HepG2 (cell line): ENCODE measurements around the gene C12orf43. TPM values are rescaled to one million over a fixed set of nuclear protein-coding genes. Genes with fewer than 3 reads are reported as not detected.

Experiments
- E2F5 ChIP-seq: sonication (generic); formaldehyde crosslinking; conservative IDR thresholded peaks from 2 replicates; pipeline ENCODE4 v1.4.0; 2020; ENCODE audit warnings: missing genetic modification reagents
- HNF4A ChIP-seq: sonication (generic); formaldehyde crosslinking; IDR thresholded peaks from 2 replicates; pipeline ENCODE4 v1.4.0; 2020; ENCODE audit warnings: missing genetic modification reagents
- HNF4G ChIP-seq, 2 experiments: sonication (generic) in 1 of 2; formaldehyde crosslinking in 1 of 2; IDR thresholded peaks; 2 replicates each; pipeline versions ENCODE4 v1.4.0 to v1.6.1; 2011 to 2020; ENCODE audit warnings: borderline replicate concordance in 2 of 2, low read depth in 2 of 2, mild to moderate bottlenecking in 2 of 2, low read length in 1 of 2, missing genetic modification reagents in 1 of 2, moderate library complexity in 1 of 2
- HOXA3 ChIP-seq: sonication (generic); formaldehyde crosslinking; IDR thresholded peaks from 2 replicates; pipeline ENCODE4 v1.5.0; 2020; ENCODE audit warnings: missing genetic modification reagents
- JARID2 ChIP-seq: sonication (generic); formaldehyde crosslinking; IDR thresholded peaks from 2 replicates; pipeline ENCODE4 v1.8.1; 2023; ENCODE audit warnings: missing genetic modification reagents, inconsistent platforms; ENCODE audit not compliant: insufficient replicate concordance
- NCOR1 ChIP-seq: fragments of 200-600 bp; sonication (generic); IDR thresholded peaks from 2 replicates; pipeline ENCODE4 v1.7.0; 2017; ENCODE audit warnings: antibody characterized with exemption, low read length, borderline replicate concordance
- NR2F6 ChIP-seq, 2 experiments: IDR thresholded peaks; 2 replicates each; pipeline ENCODE4 v1.6.1; 2016; ENCODE audit warnings: antibody characterized with exemption in 1 of 2, mild to moderate bottlenecking in 1 of 2
- PBX3 ChIP-seq: sonication (generic); formaldehyde crosslinking; IDR thresholded peaks from 2 replicates; pipeline ENCODE4 v1.8.1; 2023; ENCODE audit warnings: missing genetic modification reagents, inconsistent platforms, borderline replicate concordance
- PHF5A ChIP-seq: IDR thresholded peaks from one replicate; pipeline ENCODE4 v1.6.1; 2018; ENCODE audit warnings: low read depth, missing genetic modification reagents; ENCODE audit not compliant: unreplicated experiment
- REXO4 ChIP-seq: sonication (generic); formaldehyde crosslinking; IDR thresholded peaks from 2 replicates; pipeline ENCODE4 v1.8.0; 2022; ENCODE audit warnings: missing genetic modification reagents, mild to moderate bottlenecking, borderline replicate concordance
- SMARCC2 ChIP-seq: fragments of 450-650 bp; IDR thresholded peaks from 2 replicates; pipeline ENCODE4 v1.6.1; 2017; ENCODE audit warnings: antibody characterized with exemption, mild to moderate bottlenecking
- THAP11 ChIP-seq: IDR thresholded peaks from 2 replicates; pipeline ENCODE4 v1.6.1; 2016; ENCODE audit warnings: missing biosample characterization, missing genetic modification reagents
- ZKSCAN8 ChIP-seq: IDR thresholded peaks from 2 replicates; pipeline ENCODE4 v1.6.1; 2016; ENCODE audit warnings: borderline replicate concordance, missing genetic modification reagents, missing compliant biosample characterization
- ZNF24 ChIP-seq: fragments of 450-650 bp; IDR thresholded peaks from 2 replicates; pipeline ENCODE4 v1.6.1; 2017; ENCODE audit warnings: antibody characterized with exemption, mild to moderate bottlenecking
- ZNF264 ChIP-seq: sonication (generic); formaldehyde crosslinking; IDR thresholded peaks from 2 replicates; pipeline ENCODE4 v1.4.0; 2020; ENCODE audit warnings: missing genetic modification reagents
- ZNF317 ChIP-seq: sonication (generic); formaldehyde crosslinking; IDR thresholded peaks from 2 replicates; pipeline ENCODE4 v1.5.0; 2020; ENCODE audit warnings: mild to moderate bottlenecking, missing genetic modification reagents
- ZNF557 ChIP-seq: sonication (generic); formaldehyde crosslinking; IDR thresholded peaks from 2 replicates; pipeline ENCODE4 v1.4.0; 2020; ENCODE audit warnings: missing genetic modification reagents
- ZNF790 ChIP-seq: sonication (generic); formaldehyde crosslinking; IDR thresholded peaks from 2 replicates; pipeline ENCODE4 v1.8.0; 2022; ENCODE audit warnings: missing genetic modification reagents, mild to moderate bottlenecking, borderline replicate concordance
- ZNF839 ChIP-seq: sonication (generic); formaldehyde crosslinking; IDR thresholded peaks from 2 replicates; pipeline ENCODE4 v1.4.0; 2020; ENCODE audit warnings: missing genetic modification reagents, mild to moderate bottlenecking, borderline replicate concordance
- polyA plus RNA-seq, 8 experiments: library from polyadenylated mRNA; depleted of rRNA in 3 of 8; stranded (reverse) in 7 of 8; unstranded in 1 of 8; fragments of >200 nt; fragmentation: Illumina TruSeq in 4 of 8; extraction: Trizol in 4 of 8; gene quantifications; 2 replicates each; pipeline versions ENCODE4 v1.2.1 to v1.2.3, GENCODE V29; 2011 to 2016; ENCODE audit warnings: low read depth in 4 of 8, missing spikeins in 1 of 8, mixed read lengths in 1 of 8; ENCODE audit not compliant: insufficient read depth in 1 of 8
- total RNA-seq, 5 experiments: library from RNA; depleted of rRNA; stranded (reverse); fragments of >200 nt; fragmentation: Illumina TruSeq; extraction: Trizol; gene quantifications; 2 replicates each; pipeline ENCODE4 v1.2.3, GENCODE V29; 2016; ENCODE audit warnings: low read depth in 1 of 5
- TF ChIP-seq, protein P1 (sequence below): sonication (generic); formaldehyde crosslinking; IDR thresholded peaks from 2 replicates; pipeline ENCODE4 v1.4.0; 2020; ENCODE audit warnings: mild to moderate bottlenecking, missing genetic modification reagents
- TF ChIP-seq, protein P2 (sequence below): sonication (generic); formaldehyde crosslinking; IDR thresholded peaks from 2 replicates; pipeline ENCODE4 v1.5.0; 2020; ENCODE audit warnings: mild to moderate bottlenecking, missing genetic modification reagents
- TF ChIP-seq, protein P3 (sequence below): sonication (generic); formaldehyde crosslinking; conservative IDR thresholded peaks from 2 replicates; pipeline ENCODE4 v1.4.0; 2020; ENCODE audit warnings: missing genetic modification reagents

The C12orf43 gene
- total and polyA plus RNA-seq, 2 of the 13 experiments (the other 11 are each of a cell fraction or from before 2014, with no cell fraction given), result 7.9 to 11.1 TPM

- no peak for TF ChIP-seq JARID2 (CRISPR knock-in tag)
- TF ChIP-seq PBX3 (CRISPR knock-in tag), result no peak
- TF ChIP-seq ZNF317 (CRISPR knock-in tag), result no peak
- no peak for TF ChIP-seq ZNF839 (CRISPR knock-in tag)
- TF ChIP-seq REXO4 (CRISPR knock-in tag), result no peak
- no peak for TF ChIP-seq E2F5
- peak; percentile 51 for TF ChIP-seq NR2F6 (IDR thresholded peaks at IDR 0.05)
- no peak for TF ChIP-seq NR2F6 (CRISPR knock-in tag; IDR thresholded peaks at IDR 0.05)
- peak; percentile 89 for TF ChIP-seq HNF4A (CRISPR knock-in tag)
- peak; percentile 69 for TF ChIP-seq HOXA3
- TF ChIP-seq ZKSCAN8 (CRISPR knock-in tag), result no peak
- no peak for TF ChIP-seq ZNF264 (CRISPR knock-in tag)
- peak; percentile 65; the same call in 1 of the 2 replicates for TF ChIP-seq THAP11 (CRISPR knock-in tag)
- TF ChIP-seq SMARCC2, result no peak
- peak; percentile 86 for TF ChIP-seq HNF4G (IDR thresholded peaks at IDR 0.05; ENCODE audit: borderline replicate concordance, low read depth, low read length)
- peak; percentile 45 for TF ChIP-seq HNF4G (CRISPR knock-in tag; IDR thresholded peaks at IDR 0.05; ENCODE audit: borderline replicate concordance, low read depth)
- no peak for TF ChIP-seq ZNF24
- TF ChIP-seq, protein P1, sequence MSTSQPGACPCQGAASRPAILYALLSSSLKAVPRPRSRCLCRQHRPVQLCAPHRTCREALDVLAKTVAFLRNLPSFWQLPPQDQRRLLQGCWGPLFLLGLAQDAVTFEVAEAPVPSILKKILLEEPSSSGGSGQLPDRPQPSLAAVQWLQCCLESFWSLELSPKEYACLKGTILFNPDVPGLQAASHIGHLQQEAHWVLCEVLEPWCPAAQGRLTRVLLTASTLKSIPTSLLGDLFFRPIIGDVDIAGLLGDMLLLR (CRISPR knock-in tag), result no peak
- peak; percentile 77 for TF ChIP-seq NCOR1
- TF ChIP-seq ZNF790, result no peak
- TF ChIP-seq ZNF557 (CRISPR knock-in tag), result 0 out of 2 replicates have a peak, but pooled peaks have one; percentile 5
- no peak for TF ChIP-seq PHF5A
- TF ChIP-seq, protein P2, sequence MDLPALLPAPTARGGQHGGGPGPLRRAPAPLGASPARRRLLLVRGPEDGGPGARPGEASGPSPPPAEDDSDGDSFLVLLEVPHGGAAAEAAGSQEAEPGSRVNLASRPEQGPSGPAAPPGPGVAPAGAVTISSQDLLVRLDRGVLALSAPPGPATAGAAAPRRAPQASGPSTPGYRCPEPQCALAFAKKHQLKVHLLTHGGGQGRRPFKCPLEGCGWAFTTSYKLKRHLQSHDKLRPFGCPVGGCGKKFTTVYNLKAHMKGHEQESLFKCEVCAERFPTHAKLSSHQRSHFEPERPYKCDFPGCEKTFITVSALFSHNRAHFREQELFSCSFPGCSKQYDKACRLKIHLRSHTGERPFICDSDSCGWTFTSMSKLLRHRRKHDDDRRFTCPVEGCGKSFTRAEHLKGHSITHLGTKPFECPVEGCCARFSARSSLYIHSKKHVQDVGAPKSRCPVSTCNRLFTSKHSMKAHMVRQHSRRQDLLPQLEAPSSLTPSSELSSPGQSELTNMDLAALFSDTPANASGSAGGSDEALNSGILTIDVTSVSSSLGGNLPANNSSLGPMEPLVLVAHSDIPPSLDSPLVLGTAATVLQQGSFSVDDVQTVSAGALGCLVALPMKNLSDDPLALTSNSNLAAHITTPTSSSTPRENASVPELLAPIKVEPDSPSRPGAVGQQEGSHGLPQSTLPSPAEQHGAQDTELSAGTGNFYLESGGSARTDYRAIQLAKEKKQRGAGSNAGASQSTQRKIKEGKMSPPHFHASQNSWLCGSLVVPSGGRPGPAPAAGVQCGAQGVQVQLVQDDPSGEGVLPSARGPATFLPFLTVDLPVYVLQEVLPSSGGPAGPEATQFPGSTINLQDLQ (CRISPR knock-in tag), result no peak
- TF ChIP-seq, protein P3, sequence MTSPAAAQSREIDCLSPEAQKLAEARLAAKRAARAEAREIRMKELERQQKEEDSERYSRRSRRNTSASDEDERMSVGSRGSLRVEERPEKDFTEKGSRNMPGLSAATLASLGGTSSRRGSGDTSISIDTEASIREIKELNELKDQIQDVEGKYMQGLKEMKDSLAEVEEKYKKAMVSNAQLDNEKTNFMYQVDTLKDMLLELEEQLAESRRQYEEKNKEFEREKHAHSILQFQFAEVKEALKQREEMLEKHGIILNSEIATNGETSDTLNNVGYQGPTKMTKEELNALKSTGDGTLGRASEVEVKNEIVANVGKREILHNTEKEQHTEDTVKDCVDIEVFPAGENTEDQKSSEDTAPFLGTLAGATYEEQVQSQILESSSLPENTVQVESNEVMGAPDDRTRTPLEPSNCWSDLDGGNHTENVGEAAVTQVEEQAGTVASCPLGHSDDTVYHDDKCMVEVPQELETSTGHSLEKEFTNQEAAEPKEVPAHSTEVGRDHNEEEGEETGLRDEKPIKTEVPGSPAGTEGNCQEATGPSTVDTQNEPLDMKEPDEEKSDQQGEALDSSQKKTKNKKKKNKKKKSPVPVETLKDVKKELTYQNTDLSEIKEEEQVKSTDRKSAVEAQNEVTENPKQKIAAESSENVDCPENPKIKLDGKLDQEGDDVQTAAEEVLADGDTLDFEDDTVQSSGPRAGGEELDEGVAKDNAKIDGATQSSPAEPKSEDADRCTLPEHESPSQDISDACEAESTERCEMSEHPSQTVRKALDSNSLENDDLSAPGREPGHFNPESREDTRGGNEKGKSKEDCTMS (CRISPR knock-in tag), result no peak
Measured at GRCh38 chr12:121025442-121026226, 9.3 kb upstream of the C12orf43 start (continued).
